IPS-NIHi7 (cell line): ENCODE results near the gene LEUTX.
"Not testable (repeated sequence)": the region's sequence is repeated elsewhere in the genome, so short reads cannot be mapped to it uniquely, and the experiment has no call there.

Experiments
- DNase-seq: peaks from one replicate; pipeline ENCODE4 v3.0.0; 2012; ENCODE audit warnings: mixed read lengths; ENCODE audit errors: extremely low spot score

Gene LEUTX

GRCh38 chr19:39778763-39779162 is at the start of gene LEUTX:
Gene LEUTX, plus strand, starts transcription at chr19:39778854. Its CDS starts 67 bp downstream, at chr19:39778921.
- no peak for DNase-seq

DNA sequence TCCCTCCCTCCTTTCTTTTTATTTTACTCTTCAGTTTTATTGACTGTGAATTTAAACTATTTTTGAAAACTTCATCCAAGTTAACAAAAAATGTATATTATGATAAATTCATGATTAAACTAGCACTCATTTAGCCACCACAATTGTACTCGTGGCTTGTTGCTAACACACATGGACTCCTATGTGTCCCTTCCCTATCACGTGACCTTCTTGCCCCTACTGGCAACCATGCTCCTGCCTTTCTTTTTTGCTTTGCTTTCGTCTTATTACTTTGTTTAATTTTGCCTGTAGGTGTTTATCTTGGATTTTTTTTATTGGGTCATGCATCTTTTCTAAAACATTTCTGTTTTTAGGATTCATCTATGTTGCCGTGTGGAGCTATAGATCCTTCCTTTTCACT is 49.1 kb upstream of the LEUTX start:
- DNase-seq, result no peak

- DNase-seq, result no peak
These were observed 47.0 kb upstream of the LEUTX start for GRCh38 chr19:39731685-39732084.

- no peak for DNase-seq
These were observed 44.8 kb upstream of the LEUTX start for GRCh38 chr19:39733841-39734240.

DNA sequence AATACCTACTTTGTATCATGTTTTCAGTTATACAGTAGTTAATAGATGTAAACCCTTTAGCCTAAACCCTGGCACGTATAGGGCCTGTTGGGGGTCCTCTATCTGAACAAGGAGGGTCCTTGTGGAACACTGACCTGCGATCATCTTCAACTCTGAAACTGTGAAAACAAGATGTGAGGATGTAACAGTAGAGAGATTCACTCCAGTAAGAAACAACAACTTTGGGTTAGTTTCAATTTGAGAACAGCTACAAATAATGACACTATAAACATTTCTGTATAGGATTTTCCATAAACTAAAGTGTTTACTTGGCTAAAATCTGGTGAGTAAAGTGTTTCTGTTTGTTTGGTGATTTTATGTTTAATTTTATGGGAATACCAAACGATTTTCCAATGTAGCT is 43.0 kb upstream of the LEUTX start:
- no peak for DNase-seq

DNA sequence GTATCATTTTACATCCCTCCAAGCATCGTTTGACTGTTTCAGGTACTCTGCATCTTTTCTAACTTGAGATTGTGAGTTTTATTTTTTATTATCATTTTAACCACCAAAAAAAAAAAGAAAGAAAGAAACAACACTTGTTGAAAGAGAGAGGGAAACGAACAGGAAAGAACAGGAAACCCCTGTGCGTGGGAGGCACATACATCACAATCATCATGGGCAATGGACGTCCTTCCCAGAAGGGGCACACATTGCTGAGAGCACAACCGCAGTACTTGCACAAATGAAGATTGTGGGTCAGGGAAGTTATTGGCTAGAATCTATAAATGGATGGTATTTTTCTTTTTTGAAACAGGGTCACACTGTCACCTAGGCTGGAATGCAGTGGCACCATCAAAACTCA is 42.6 kb upstream of the LEUTX start:
- no peak for DNase-seq

- DNase-seq, result no peak
These were observed 41.3 kb upstream of the LEUTX start for GRCh38 chr19:39737351-39737750.

DNA sequence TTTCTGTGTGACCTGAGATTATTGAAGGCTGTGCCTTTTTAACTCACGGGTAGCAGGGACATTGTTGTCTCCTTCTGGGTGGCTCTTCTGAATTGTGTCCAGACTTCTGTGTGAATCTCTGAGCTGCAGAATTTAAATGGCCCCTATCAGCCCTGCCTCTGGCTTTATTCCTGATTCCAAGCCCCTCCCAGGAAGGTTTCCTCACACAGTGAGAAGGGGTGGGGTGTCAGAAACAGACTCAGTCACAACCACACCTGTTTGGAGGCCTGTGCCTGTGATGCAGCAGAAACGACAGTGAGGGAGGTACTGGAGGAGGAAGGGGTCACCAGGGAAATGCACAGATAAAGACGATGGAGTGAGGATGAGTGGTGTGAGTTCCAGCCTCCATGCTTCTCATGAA is 40.8 kb upstream of the LEUTX start, which contains the start of gene CLC:
CLC (minus strand) TSS at position 139 of the 400 bp plus-strand sequence; CDS start at position 62, 77 bp downstream.
- no peak for DNase-seq

DNA sequence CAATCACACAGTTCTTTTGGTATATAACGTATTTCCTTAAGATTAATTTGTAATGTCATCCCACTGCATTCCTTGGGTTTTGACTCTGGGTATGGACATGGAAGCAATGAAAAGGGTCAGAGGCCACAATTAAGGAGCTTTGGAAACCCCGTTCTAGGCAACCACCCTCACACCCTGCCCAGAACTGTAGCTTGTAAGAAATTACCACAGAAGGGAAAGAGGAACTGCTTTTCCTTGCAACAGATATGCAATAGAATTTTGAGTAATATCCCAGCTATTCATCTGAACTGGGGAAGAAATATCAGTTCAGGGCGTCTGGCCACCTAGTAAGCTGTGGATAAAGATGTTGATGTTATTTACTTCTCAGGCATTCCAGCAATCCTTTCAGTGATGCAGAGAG is 39.8 kb upstream of the LEUTX start:
- DNase-seq, result no peak

DNA sequence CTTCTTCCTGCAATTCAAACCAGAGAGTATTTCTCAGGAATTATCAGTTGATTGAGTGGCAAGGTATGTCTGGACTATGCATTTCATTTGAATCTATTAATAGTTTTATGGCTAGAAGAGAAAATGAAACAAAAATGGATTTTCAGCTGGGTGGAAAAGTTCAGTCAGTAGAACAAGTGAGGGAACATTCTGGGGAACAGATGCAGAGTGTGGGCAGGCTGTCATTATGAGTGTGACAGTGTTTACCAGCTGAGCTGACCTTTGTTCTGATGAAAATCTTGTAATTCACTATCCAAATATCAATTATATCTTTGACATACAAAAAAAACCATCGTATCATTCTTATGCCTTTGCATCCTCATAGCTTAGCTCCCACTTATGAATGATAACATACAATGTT is 38.3 kb upstream of the LEUTX start:
- no peak for DNase-seq

- DNase-seq, result no peak
These were observed 33.0 kb upstream of the LEUTX start for GRCh38 chr19:39745643-39746042.

- DNase-seq, result peak; percentile 16
These were observed 31.7 kb upstream of the LEUTX start for GRCh38 chr19:39746836-39747529.

DNA sequence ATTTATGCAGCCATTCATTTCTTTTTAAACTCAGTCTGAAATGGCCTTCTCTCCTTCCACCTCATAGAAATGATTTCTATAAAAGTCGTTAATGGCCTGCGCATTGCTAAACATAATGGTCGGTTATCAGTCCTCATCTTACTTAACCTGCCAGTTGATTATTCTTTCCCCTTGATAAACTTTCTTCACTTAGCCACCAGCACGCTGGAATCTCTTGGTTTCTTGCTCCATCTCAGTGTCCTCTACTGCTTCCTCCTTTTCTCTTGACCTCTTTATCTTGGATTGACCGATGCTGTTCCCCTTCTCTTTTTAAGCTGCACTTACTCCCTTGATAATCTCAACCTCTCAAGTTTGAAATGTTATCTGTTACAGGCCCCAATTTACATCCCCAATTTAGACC is 28.7 kb upstream of the LEUTX start:
- no peak for DNase-seq

DNA sequence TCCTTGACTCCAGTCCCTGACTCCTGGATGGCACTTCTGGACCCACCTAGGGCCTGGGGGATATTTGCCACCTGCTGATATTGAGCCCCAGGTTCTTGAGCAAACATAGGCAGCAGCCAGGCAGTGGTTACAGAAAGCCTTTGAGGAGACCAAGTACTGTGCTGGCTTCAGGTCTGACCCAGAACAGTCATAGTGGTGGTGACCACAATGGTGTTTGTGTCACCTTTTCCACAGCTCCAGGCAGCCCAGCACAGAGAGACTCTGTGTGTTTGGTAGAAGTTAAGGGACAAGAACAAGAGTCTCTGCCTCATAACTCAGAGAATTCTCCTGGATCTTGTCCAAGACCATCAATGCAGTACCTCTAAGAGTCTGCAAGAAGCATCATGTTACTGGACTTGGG is 26.3 kb upstream of the LEUTX start:
- no peak for DNase-seq

- no peak for DNase-seq
These were observed 25.9 kb upstream of the LEUTX start for GRCh38 chr19:39752795-39753194.

DNA sequence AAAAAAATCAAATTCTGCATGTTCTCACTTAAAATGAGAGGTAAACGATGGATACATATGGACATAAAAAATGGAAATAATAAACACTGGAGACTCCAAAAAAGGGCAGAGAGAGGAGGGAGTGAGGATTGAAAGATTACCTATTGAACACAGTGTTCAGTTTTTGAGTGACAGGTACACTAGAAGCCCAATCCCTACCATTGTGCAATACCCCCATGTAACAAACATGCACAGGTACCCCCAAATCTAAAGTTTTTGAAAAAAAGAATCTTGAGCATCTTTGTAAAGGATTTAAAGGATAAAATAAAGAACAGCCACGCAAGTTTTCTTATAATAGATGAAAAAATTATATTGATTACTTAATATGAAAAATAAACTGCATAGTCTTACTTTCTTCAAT is 24.1 kb upstream of the LEUTX start:
- DNase-seq, result no peak

- DNase-seq, result no peak
These were observed 23.7 kb upstream of the LEUTX start for GRCh38 chr19:39754971-39755370.

DNA sequence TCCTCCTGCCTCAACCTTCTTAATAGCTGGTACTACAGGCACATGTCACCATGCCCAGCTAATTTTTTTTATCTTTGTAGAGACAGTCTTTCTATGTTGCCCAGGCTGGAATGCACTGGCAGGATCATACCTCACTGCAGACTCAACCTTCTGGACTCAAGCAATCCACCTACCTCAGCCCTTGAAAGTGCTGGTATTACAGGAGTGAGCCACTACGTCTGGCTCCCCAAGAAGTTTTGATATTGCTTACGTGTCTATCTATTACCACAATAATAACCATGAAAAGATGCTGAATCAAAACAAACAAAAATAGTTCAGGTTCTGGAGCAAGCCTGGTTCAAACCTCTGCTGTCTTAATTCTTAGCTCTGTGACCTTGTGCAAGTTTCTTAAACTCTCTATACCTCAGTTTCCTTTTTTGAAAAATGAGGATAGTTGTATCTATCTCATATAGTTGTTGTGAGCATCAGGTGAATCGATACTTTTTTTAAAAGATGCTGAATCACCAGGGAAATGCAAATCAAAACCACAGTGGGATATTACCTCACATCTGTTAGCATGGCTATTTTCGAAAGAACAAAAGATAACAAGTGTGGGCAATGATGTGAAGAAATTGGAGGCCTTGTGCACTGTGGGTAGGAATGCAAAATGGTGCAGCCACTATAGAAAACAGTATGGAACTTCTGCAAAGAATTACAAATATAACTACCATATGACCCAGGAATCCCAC is 19.0 kb upstream of the LEUTX start:
- no peak for DNase-seq

- DNase-seq, result not testable (repeated sequence)
These were observed 16.8 kb upstream of the LEUTX start for GRCh38 chr19:39761851-39762250.

- DNase-seq, result peak; percentile 61
These were observed 13.3 kb upstream of the LEUTX start for GRCh38 chr19:39765091-39766076.

GRCh38 chr19:39768334-39768733 is 10.3 kb upstream of the LEUTX start:
- DNase-seq, result no peak

DNA sequence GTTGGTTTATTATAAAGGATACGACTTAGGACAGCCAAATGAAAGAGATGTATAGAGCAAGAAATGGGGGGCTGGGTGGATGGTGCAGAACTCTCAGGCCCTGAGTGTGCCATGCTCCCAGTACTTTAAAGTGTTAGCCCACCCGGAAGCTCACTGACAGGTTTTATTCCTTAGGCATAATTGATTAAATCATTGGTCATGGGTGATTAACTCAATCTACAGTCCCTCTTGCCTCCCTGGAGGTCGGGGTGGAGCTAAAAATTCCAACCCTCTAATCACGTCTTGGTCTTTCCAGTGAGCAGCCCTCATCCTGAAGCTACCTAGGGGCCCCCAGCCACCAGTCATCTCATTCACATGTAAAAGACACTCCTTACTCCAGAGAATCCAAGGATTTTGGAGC is 9.9 kb upstream of the LEUTX start:
- DNase-seq, result no peak
